B cell (primary cell): ENCODE measurements around the gene RABGAP1L. TPM values are rescaled to one million over a fixed set of nuclear protein-coding genes. Genes with fewer than 3 reads are reported as not detected.
A peak's percentile ranks its signal among the peaks of the same experiment; 100 is the strongest.

ENCODE experiments used
- ATAC-seq: fragments of 200-7000 bp; cut with Tn5 transposase; one replicate; pipeline ENCODE4 v1.10.0; 2021; ENCODE audit warnings: low read depth, mild to moderate bottlenecking, moderate number of reproducible peaks, moderate library complexity
- CTCF ChIA-PET: fragments of 350-600 bp; sonication (Branson Sonifier 250); formaldehyde crosslinking; loops from one replicate; lab custom pipeline; 2021; ENCODE audit warnings: antibody characterized with exemption, inconsistent platforms; lab: Charles Lee
- POLR2A ChIA-PET: fragments of 350-600 bp; sonication (Branson Sonifier 250); formaldehyde crosslinking; loops from one replicate; lab custom pipeline; 2021; ENCODE audit warnings: antibody characterized with exemption; lab: Charles Lee
- DNase-seq: peaks from one replicate; pipeline ENCODE4 v3.0.0; 2013
- H2AFZ ChIP-seq: 2 replicates; pipeline ENCODE4 v1.6.1; 2012; ENCODE audit warnings: mild to moderate bottlenecking, low read depth, low read length; ENCODE audit not compliant: insufficient read depth, poor library complexity, severe bottlenecking
- H3K27ac ChIP-seq, 2 donors: 1 replicate in 1 of 2; 2 replicates in 1 of 2; pipeline ENCODE4 v1.5.1; 2012 to 2013; ENCODE audit warnings: low read length in 2 of 2, mild to moderate bottlenecking in 2 of 2, moderate library complexity in 1 of 2
- H3K27me3 ChIP-seq, 4 experiments: fragments of 200-600 bp in 1 of 4; sonication (generic) in 1 of 4; replicated peaks in 1 of 4; 1 replicate in 2 of 4; 2 replicates in 2 of 4; pipeline versions ENCODE4 v1.6.1 to v1.7.0; 2013 to 2016; ENCODE audit warnings: low read length in 3 of 4, mild to moderate bottlenecking in 2 of 4, mixed read lengths in 1 of 4, moderate library complexity in 1 of 4; ENCODE audit not compliant: insufficient read depth in 4 of 4, control insufficient read depth in 3 of 4; ENCODE audit errors: control extremely low read depth in 1 of 4
- H3K36me3 ChIP-seq, 2 experiments: replicated peaks in 1 of 2; 1 replicate in 1 of 2; 2 replicates in 1 of 2; pipeline versions ENCODE4 v1.6.1 to v1.7.1; 2013; ENCODE audit warnings: low read length in 1 of 2; ENCODE audit not compliant: insufficient read depth in 2 of 2, control insufficient read depth in 1 of 2; ENCODE audit errors: control extremely low read depth in 1 of 2, extremely low read depth in 1 of 2
- H3K4me1 ChIP-seq, 2 donors: fragments of 200-600 bp in 1 of 2; sonication (generic) in 1 of 2; 1 replicate in 1 of 2; 2 replicates in 1 of 2; pipeline versions ENCODE4 v1.5.1 to v1.6.1; 2013 to 2017; ENCODE audit warnings: low read length in 2 of 2; ENCODE audit not compliant: control insufficient read depth in 2 of 2, insufficient read depth in 2 of 2
- H3K4me2 ChIP-seq: replicated peaks from 2 replicates; pipeline ENCODE3; 2012; ENCODE audit warnings: mild to moderate bottlenecking, low read depth, low read length; ENCODE audit not compliant: poor library complexity, severe bottlenecking
- H3K4me3 ChIP-seq, 5 experiments: fragments of 200-600 bp in 1 of 5; sonication (generic) in 1 of 5; 1 replicate in 3 of 5; 2 replicates in 2 of 5; pipeline versions ENCODE4 v1.5.1 to v1.7.0; 2011 to 2016; ENCODE audit warnings: low read length in 4 of 5, mild to moderate bottlenecking in 4 of 5, low read depth in 2 of 5, control low read depth in 1 of 5, moderate library complexity in 1 of 5; ENCODE audit not compliant: insufficient read depth in 1 of 5; ENCODE audit errors: control extremely low read depth in 1 of 5, extremely low read depth in 1 of 5
- H3K79me2 ChIP-seq: fragments of 200-600 bp; sonication (generic); one replicate; pipeline ENCODE4 v1.6.0; 2016; ENCODE audit warnings: low read length; ENCODE audit not compliant: control insufficient read depth, insufficient read depth
- H3K9ac ChIP-seq: fragments of 200-600 bp; sonication (generic); 2 replicates; pipeline ENCODE4 v1.6.1; 2017; ENCODE audit warnings: mild to moderate bottlenecking, low read length, moderate library complexity
- H3K9me3 ChIP-seq, 3 donors: one replicate each; pipeline versions ENCODE4 v1.6.1 to v1.7.1; 2013; ENCODE audit warnings: low read length in 2 of 3; ENCODE audit not compliant: control insufficient read depth in 2 of 3, insufficient read depth in 1 of 3; ENCODE audit errors: control extremely low read depth in 1 of 3
- H4K20me1 ChIP-seq: 2 replicates; pipeline ENCODE4 v1.6.0; 2012; ENCODE audit warnings: mild to moderate bottlenecking, low read length; ENCODE audit not compliant: insufficient read depth, control insufficient read depth, poor library complexity, severe bottlenecking
- H3K27ac Mint-ChIP-seq: one replicate; pipeline ENCODE4 v1.8.0; 2021; ENCODE audit warnings: mixed read lengths
- H3K27me3 Mint-ChIP-seq: one replicate; pipeline ENCODE4 v1.8.0; 2021; ENCODE audit warnings: mixed read lengths
- H3K4me1 Mint-ChIP-seq: one replicate; pipeline ENCODE4 v1.8.0; 2021; ENCODE audit warnings: mixed read lengths
- H3K4me3 Mint-ChIP-seq: one replicate; pipeline ENCODE4 v1.8.0; 2021; ENCODE audit warnings: mixed read lengths
- H3K9me3 Mint-ChIP-seq: one replicate; pipeline ENCODE4 v1.8.0; 2022; ENCODE audit warnings: mixed read lengths; ENCODE audit not compliant: insufficient read depth
- EZH2 ChIP-seq: IDR thresholded peaks from 2 replicates; pipeline ENCODE4 v1.6.1; 2012; ENCODE audit warnings: borderline replicate concordance, low read depth, mild to moderate bottlenecking, moderate library complexity, low read length; ENCODE audit not compliant: insufficient read depth, poor library complexity, severe bottlenecking
- WGBS: methylation state at CpG from one replicate; pipeline ENCODE4 v1.1.5; 2013; ENCODE audit warnings: missing lambda C conversion rate; ENCODE audit not compliant: insufficient coverage; 5-methylcytosine and 5-hydroxymethylcytosine counted together
- intact Hi-C: fragments of 100-400 bp; cut with micrococcal nuclease; formaldehyde crosslinking; loops from one replicate; pipeline ENCODE4 v1.10.0; 2022
- polyA plus RNA-seq: library from polyadenylated mRNA; depleted of rRNA; stranded (reverse); fragments of >200 nt; gene quantifications from 2 replicates; pipeline ENCODE4 v1.2.3, GENCODE V29; 2012
- total RNA-seq, 2 donors: library from RNA; stranded (reverse); fragments of 120-200 nt in 1 of 2; gene quantifications; 1 replicate in 1 of 2; 2 replicates in 1 of 2; pipeline versions ENCODE4 v1.2.3 to v1.2.4, GENCODE V29; 2013 to 2022
- TF ChIP-seq, protein P1 (sequence below): fragments of 200-600 bp; IDR thresholded peaks from one replicate; pipeline ENCODE4 v1.8.0; 2022; ENCODE audit warnings: antibody characterized with exemption, mild to moderate bottlenecking

Gene RABGAP1L
- total and polyA plus RNA-seq, 2 donors (not counting 1 experiment from before 2014, with no cell fraction given) = 34.9 to 159 TPM

DNA sequence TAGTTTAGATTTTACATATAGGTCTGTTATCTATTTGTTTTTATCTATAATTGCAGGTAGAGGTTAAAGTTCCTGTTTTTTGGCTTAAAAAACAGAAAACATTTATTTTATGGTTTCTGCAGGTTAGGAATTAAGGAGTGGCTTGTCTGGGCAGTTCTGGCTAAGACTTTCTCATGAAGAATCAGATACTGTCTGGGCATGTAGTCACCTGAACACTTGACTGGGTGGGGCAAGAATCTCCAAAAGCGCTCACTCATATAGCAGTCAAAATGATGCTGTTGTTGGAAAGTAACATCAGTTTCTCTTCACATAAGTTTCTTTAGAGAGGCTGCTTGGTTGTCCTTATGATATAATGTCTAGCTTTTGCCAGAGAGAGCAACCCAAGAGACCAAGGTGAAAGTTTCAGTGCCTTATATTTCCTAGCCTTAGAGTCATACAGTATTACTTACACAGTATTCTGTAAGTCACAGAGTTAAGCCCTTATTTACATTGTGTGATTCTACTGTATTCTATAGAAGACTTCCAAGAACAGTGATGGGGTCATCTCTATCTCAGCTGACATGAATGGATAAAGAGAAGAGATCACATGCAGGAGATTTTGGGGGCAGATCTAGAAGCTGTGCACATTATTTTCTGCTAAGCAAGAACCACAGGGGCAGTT is 163.0 kb downstream of the RABGAP1L start:
- Histone ChIP-seq H3K27ac (no peak overlapping the region), H3K27me3 (no peaks in the 10 kb centered on the region), H3K4me2 (no peak overlapping the region), H3K4me1 (peaks cover 16 to 23% of the 10 kb centered on the region in 2 donors), H3K79me2 (peaks cover 17% of the 10 kb centered on the region), H3K9ac (no peak overlapping the region), H3K9me3 (peaks cover 16 to 36% (median 25%) of the 10 kb centered on the region in 3 donors), H3K36me3 (peaks cover 13 to 17% of the 10 kb centered on the region in 2 experiments), H2AFZ (no peak overlapping the region), H3K4me3 (no peak overlapping the region), H4K20me1 (no peaks in the 10 kb centered on the region)
- H3K4me3 Mint-ChIP-seq = no peak overlapping the region
- TF ChIP-seq, protein P1, sequence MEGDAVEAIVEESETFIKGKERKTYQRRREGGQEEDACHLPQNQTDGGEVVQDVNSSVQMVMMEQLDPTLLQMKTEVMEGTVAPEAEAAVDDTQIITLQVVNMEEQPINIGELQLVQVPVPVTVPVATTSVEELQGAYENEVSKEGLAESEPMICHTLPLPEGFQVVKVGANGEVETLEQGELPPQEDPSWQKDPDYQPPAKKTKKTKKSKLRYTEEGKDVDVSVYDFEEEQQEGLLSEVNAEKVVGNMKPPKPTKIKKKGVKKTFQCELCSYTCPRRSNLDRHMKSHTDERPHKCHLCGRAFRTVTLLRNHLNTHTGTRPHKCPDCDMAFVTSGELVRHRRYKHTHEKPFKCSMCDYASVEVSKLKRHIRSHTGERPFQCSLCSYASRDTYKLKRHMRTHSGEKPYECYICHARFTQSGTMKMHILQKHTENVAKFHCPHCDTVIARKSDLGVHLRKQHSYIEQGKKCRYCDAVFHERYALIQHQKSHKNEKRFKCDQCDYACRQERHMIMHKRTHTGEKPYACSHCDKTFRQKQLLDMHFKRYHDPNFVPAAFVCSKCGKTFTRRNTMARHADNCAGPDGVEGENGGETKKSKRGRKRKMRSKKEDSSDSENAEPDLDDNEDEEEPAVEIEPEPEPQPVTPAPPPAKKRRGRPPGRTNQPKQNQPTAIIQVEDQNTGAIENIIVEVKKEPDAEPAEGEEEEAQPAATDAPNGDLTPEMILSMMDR = no peak
- TF ChIP-seq EZH2 = no peak
- peaks cover 22% of the 10 kb centered on the region for H3K9me3 Mint-ChIP-seq
- no peak for ATAC-seq
- ChIA-PET CTCF (no interaction called here), POLR2A (no interaction called here)
- intact Hi-C loops = no loop called here
- no CpG with 5 or more reads among the region's 1 CpG for WGBS
- peaks cover 38% of the 10 kb centered on the region for H3K4me1 Mint-ChIP-seq
- H3K27me3 Mint-ChIP-seq = no peaks in the 10 kb centered on the region
- no peak for DNase-seq
- no peak overlapping the region for H3K27ac Mint-ChIP-seq

DNA sequence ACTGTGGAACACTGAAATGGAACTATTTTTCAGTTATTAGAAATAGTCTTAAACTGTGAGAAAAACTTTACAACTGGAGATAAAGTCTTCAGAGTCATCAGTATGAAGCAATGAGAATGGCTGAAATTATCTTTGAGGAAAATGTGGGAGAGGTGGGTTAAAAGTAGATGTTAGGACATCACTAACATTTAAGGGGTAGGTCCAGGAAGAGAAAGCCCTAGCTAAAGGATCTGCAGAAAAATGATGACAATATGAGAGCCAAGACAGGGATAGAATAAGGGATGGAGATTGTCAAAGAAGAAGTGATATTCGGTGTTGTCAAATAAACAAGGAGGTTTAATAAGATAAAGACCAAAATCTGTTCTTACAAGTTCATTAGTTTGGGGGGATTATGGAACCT is 165.2 kb downstream of the RABGAP1L start:
- Mint-ChIP-seq H3K27ac (peak overlapping the region; percentile 43), H3K9me3 (peaks cover 18% of the 10 kb centered on the region), H3K4me1 (peaks cover 28% of the 10 kb centered on the region), H3K4me3 (peak overlapping the region; percentile 50), H3K27me3 (no peaks in the 10 kb centered on the region)
- ATAC-seq (no peak), DNase-seq (no peak)
- ChIA-PET POLR2A (no interaction called here), CTCF (interaction anchor here (0.6 kb wide), 1 partner anchor 53 kb away, joined by 3 read pairs; no protein-coding TSS in a partner anchor)
- intact Hi-C loops = no loop called here
- Histone ChIP-seq H3K27me3 (no peaks in the 10 kb centered on the region), H3K36me3 (peaks cover 13 to 17% of the 10 kb centered on the region in 2 experiments), H4K20me1 (no peaks in the 10 kb centered on the region), H3K4me2 (peak overlapping the region; percentile 64), H3K9ac (peak overlapping the region; percentile 15), H2AFZ (no peak overlapping the region), H3K4me3 (peak overlapping the region in 1 of 5 experiments; percentile 16), H3K79me2 (peaks cover 12% of the 10 kb centered on the region), H3K4me1 (peaks cover 16 to 23% of the 10 kb centered on the region in 2 donors), H3K27ac (peak overlapping the region in 1 of 2 donors; percentile 52), H3K9me3 (peaks cover 11 to 36% (median 25%) of the 10 kb centered on the region in 3 donors)
- WGBS = 60% methylated on average over 1 of the region's 1 CpG
- TF ChIP-seq, protein P1 = no peak
- no peak for TF ChIP-seq EZH2
